MV-4-11 (cell line): ENCODE results near the gene NFILZ.
A peak's percentile ranks its signal among the peaks of the same experiment; 100 is the strongest.

Experiments
- DNase-seq: peaks from one replicate; lab custom pipeline; 2025; lab: John Stamatoyannopoulos, UW

The NFILZ gene, protein sequence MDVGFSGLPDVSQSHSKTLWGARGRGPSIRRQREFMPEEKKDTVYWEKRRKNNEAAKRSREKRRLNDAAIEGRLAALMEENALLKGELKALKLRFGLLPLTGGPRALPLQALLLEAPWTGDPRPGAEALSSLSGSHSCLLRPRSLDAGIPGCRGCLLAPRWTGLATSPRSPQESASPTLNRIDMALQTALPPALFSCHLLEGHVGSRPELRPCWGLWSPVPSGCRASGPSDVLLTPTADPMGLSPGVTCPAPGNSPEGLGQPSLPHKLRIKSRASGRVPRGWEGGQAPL

DNA sequence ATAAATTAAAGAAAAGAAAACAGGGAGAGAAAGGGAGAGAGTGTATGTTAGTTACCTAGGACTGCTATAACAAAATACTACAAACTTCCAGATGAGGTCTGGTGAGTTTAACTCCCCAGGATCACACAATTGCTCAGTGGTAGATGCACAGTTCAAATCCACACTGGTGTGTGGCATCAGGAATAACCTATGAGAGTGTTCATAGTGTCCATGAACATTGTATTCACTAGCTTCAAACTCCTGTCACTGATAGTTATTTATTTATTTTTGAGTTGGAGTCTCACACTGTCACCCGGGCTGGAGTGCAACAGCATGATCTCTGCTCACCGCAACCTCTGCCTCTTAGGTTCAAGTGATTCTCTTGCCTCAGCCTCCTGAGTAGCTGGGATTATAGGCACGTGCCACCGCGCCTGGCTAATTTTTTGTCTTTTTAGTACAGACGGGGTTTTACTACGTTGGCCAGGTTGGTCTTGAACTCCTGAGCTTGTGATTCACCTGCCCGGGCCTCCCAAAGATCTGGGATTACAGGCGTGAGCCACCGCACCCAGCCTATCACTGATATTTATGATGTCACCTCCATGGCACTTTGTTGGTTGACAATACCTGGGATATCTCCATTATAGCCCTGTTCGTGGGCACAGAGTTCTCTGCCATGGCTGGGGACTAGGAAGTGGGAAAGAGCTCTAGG lies at the start of gene NFILZ:
NFILZ (plus strand) TSS at position 638 of the 688 bp plus-strand sequence. CDS start 46,133 bp downstream, outside the sequence.
- DNase-seq: no peak

DNA sequence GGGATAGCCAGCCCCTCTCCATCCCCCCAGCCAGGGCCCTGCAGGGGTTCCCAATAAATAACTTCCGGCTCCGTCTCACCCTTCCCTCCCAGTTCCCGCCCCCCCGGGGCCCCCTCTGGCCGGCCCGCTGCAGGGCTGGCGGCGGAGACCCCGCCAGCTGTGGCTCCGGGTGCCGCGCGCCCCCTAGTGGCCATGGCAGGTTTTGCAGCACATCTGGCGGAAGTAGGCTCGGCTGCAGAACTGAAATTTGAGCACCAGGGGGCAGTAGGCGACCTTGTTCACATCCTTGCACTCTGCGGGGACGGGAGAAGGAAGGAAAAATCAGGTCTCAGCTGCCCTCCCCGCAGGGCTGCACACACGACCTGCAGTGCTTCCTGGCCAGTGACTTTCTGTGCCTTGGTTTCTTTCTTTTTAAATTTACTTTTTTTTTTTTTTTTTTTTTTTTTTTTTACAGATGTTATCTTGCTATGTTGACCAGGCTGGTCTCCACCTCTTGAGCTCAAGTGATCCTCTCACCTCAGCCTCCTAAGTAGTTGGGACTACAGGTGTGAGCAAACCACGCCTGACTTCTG lies 49.6 kb upstream of the NFILZ start:
- DNase-seq: peak; percentile 82

DNA sequence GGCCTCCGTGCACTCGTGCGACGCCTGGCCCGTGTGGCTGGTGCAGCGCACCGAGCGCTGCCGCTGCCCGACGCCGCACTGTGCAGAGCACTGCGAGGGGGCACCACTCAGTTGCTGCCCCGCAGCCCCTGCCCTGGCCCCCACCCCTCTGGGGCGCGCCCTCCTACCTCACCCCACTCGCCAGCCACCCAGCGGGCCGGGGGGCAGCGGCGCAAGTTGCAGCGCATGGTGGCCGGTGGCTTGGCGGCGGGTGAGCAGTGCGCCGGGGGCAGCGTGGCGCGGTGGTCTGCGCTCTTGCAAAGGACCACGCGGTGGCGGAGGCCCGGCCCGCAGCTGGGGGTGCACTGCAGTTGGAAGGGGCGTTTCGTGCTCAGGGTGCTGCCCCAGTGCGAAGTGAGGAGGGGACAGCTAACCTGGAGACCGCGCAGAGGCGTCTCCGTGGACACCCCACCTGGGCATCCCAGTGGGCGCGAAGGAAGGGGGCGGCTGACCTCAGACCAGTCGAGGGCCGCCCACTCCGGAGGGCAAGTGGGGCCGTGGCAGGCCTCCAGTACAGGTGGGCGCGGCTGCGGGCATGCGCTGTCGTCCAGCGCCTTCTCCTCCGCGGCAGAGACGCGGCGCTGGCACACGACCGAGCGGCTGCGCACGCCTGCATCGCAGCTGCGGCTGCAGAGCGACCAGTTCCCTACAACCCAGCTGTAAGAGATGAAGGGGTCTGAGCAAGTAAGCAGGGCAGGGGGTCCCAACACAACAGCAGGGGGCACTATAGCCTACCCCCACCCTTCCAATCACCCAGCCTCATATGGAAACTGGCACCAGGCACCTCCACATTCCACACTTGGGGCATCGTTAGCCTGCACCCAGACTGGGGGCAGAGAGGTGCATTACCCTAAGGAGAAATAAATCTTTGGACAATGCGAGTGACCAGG lies 45.2 kb upstream of the NFILZ start:
- no peak for DNase-seq

DNA sequence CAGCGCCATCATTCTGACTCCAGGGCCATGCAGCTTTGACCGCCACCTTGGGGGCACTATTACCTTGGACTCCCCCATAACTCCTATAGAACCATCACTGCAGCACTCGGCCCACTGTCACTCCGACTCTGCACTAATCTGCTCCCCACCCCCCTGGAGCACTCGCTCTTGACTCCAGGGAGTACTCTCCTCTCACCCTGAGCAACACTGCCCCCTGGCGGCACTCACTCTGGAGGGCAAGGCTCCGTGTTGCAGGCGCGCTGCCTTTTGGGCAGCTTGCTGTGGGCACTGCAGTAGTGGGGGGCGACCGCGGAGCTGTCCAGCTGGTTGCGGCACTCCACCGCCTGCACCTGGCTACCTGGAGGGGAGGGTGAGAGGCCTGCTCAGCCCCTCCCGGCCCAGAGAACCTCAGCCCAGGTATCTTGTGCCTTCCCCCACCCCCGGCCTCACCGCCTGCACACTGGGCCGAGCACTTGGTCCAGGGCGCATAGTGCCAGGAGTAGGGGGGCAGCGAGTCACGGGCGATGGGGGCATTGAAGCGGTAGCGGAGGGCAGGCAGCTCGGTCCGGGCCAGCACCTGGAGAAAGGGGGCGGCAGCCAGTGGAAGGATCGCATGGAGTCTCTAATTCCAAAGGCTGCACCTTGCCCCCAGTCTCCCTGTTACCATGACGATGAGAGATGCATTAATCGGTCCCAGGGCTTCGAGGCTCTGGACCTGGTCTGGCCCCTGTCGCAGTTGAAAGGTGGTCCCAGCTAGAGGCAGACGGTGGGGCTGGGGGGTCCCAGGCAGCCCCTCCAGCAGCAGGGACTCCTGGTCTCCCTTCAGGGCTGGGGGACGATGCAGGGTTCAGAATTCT lies 44.3 kb upstream of the NFILZ start:
- no peak for DNase-seq

DNA sequence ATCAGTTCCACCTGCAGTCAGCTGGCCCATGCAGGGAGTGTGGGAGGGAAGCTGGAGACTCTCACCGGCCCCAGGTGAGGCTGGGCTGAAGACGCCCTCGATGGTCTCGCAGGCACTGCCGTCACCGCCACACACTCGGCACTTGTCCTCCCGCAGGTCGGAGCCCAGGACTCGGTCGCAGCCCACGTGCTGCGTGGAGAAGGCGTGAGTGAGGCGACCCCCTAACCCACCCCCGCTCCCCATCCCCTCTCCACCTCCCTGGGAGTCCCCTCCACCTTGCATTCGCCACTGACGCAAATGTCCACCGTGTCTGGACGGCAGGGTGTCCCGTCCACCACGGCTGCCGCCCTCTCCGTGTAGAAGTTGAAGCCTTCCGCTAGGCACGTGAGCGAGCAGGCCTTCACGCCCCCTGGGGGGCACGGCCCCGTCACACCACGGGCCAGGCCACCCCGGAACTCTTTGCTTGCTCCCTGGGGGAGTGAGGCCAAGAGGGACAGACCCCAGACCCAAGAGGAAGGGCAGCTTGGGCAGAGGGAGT lies 41.2 kb upstream of the NFILZ start:
- no peak for DNase-seq

DNA sequence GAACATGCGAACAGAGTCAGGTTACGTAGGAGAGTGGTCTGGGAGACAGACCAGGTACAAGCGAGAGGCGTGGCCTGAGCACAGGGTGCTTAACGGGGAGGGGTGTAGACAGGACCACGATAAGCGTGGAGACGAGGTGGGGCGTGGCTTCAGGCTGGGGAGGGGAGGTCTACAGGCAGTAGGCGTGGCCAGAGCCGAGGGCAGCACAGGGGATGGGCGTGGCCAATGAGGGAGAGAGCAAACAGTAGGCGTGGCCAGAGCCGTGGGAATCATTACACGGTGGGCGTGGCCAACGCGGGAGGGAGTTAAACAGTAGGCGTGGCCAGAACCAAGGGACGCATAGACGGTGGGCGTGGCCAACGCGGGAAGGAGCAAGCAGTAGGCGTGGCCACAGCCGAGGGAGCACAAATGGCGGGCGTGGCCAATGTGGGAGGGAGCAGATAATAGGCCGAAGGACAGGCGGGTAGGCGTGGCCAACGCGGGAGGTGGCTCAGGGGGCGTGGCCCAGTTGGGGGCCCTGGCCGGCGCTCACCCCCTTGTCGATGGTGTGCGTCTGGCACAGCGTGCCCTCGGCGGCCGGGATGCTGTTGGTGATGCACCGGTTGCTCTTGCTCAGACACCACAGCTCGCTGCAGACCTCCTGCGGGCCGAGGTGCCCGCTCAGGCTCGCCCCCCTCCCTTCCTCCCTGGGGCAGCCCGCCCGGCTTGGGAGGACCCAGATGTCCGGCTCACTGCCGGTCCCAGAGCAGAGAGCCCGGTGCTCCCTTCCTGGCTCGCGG lies 38.0 kb upstream of the NFILZ start:
- peak; percentile 47 for DNase-seq

DNA sequence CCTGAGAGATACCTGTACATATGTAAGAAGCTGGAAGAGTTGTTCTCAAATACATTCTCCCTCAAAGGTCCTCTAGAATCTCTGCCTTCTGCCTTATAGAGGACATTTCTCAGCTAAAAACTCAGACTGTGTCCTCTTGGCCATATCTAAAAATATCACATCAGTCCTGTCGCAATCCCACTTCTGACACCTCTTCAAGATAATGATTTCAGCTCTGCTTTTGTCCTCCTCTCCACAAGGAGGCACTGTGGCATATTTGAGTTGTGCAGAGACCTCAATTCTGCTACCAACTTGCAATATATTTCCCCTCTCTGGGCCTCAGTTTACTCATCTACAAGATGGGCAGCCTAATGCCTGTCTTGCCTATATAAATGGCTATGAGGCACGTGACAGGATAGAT lies 36.5 kb upstream of the NFILZ start:
- peak; percentile 52 for DNase-seq

DNA sequence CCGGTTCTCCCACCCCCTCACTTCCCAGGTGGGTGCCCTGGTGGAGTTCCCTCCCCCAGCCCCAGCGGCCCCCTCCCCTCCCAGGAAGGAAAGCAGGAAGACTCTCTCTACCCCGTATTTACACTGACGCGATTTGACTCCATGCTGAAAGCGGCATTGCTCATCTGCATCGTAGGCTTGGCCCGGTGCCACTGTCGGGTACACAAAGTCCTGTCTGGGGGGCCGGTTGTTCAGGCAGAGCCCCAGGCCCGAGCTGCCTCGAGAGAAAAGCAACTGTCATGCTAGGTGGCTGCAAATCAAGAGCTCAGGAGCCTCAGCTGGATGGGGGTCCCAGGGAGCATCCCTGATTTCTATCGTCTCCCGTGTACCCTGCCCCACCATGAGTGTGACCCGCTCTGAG lies 34.8 kb upstream of the NFILZ start:
- DNase-seq: no peak

DNA sequence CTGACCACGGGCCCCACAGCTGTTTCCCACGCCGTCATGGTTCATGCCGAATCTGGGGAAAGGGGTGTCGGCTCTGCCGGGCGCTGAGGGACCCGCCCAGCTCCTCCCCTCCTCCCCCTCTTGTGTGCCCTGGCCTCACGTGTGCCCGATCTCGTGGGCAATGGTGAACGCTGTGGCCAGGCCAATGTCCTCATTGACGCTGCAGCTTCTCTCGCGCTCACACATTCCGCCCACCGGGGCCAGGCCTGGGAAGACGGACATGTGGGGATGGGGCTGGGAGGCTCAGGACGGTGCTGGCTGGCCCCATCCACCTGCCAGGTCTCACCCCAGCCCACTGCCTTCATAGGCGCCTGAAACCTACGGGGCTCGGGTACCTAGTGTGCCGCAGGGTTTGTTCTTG lies 34.3 kb upstream of the NFILZ start:
- no peak for DNase-seq

DNA sequence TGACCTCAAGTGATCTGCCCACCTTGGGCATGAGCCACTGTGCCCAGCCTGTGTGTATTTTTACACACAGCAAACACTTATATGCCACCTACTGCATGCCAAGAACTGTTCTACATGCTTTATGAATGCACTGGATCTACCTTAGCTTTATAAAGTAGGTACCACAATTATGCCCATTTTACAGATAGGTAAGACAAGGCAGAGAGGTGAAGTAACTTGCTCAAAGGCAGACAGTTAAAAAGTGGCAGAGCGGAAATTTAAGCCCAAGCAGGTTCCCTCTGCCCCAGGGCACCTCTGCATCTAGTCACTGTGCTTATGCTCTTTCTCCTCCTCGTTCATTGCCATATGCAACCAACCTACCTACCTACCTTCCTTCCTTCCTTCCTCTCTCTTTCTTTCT lies 30.4 kb upstream of the NFILZ start:
- no peak for DNase-seq

DNA sequence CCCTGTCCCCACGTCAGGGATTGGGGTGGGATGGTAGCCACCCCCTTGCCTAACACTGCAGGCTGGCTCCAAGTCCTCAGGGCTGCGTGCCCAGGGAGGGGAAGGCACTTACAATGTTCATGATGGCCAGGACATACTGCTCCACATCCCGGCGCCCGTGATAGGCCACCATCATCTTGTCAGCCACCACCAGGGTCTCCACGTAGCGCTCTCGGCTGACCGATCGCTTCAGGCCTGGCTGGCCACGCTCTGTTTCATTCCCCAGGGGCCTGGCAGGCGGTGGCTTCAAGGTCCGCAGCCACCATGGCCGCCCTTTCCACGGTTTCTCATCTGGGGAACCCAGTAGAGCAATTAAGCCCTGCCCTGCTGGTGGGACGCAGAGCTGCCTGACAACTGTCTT lies 29.6 kb upstream of the NFILZ start:
- DNase-seq: no peak

DNA sequence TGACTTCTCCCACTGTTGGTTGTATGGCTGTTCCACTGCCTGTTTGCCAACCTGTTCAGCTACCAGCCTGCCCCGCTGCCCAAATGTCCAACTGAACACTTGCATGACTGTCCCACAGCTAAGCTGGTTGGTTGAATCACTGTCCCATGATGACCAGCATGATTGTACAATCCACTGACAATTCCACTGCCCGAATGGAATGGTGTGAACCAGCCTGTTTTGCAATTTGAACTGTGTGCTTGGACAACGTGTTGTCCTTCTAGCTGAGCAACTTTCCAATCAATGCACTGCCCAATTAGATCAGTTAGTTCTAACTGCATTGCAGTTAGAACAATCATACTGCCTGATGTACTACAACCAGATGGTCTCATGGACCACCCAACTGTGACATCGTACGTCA lies 28.6 kb upstream of the NFILZ start:
- no peak for DNase-seq

DNA sequence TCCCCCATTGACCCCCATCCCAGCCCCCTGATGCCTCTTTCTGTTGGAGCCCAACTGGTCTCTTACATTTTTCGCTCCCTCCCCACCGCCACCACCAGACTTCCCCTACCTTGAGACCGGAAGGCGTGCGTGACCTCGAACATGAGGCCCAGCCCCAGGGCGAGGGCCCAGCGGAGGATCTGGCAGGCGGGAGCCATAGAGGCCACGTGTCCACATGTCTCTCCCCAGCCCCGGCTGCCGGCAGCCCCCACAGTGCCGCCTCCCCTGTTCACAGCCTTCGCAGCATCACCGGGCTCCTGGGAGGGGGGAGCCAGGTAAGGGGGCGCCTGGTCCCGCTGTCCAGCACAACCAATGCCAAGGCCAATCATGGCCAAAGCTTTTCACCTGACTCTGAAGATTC lies 24.9 kb upstream of the NFILZ start:
- DNase-seq: no peak

DNA sequence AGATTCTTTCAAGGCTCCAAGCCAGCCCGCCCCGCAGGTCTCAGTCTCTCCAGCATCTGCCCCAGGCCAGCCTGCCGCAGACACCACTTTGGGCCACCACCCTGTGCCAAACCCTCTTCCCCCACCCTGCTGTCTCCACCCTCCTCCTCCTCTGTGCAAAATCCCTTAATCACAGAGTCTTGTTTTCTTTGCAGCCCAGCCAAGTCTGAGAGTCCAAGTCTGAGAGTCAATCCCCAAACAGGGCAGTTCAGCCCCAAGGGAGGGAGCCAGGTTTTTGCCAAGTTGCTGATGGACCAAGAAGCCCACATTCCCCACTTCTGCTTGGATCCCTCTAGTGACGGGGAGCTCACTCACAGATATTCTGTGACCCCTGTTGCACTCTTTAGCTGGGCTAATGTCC lies 23.0 kb upstream of the NFILZ start:
- DNase-seq: no peak

DNA sequence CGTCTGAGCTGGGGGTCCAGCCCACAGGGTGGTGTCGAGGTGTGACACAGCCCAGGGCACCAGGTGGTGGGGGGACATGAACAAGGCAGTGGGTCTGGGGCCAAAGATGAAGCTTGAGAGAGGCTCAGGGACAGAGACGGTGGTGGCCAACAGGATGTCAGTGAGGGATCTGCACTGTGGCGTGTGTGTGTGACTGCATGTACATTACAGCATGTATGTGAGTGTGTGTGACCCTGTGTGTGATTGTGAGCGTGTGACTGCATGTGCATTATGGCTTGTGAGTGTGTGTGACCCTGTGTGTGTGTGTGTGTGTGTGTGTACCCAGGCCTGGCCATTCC lies 21.5 kb upstream of the NFILZ start:
- DNase-seq: no peak

DNA sequence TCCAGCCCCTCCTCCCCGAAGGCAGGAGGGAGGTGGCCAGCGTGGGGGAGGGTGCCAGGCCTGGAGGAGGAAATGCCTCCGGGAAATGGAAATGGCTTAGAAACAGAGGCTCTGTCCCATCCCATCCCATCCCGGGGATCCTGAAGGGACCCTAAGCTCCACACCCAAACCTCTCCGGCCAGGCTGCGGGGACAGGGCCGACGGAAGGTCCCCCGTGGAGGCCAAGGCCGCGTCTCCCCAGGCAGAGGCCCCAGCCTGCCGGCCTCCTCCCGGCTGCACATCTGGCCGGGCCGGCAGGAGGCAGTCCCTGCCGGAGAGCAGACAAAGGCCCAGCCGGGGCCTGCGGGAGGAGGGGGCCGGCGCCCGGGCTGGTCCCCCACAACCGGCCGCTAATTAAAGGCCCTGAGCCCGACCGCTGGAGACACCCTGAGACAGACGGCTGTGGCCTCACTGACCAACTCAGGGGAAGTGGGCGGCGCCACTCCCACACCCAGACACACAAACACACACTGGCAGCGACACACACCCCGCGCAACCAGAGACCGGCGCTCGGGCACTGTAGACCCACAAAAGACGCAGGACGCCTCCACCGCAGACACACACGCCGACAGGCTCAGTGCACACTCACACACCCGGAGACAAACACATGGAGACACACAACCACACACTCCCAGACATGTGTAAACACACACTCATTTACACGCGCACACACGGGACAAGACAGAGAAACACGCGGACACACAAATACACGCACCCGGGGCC lies 21.0 kb upstream of the NFILZ start:
- DNase-seq: peak; percentile 60

DNA sequence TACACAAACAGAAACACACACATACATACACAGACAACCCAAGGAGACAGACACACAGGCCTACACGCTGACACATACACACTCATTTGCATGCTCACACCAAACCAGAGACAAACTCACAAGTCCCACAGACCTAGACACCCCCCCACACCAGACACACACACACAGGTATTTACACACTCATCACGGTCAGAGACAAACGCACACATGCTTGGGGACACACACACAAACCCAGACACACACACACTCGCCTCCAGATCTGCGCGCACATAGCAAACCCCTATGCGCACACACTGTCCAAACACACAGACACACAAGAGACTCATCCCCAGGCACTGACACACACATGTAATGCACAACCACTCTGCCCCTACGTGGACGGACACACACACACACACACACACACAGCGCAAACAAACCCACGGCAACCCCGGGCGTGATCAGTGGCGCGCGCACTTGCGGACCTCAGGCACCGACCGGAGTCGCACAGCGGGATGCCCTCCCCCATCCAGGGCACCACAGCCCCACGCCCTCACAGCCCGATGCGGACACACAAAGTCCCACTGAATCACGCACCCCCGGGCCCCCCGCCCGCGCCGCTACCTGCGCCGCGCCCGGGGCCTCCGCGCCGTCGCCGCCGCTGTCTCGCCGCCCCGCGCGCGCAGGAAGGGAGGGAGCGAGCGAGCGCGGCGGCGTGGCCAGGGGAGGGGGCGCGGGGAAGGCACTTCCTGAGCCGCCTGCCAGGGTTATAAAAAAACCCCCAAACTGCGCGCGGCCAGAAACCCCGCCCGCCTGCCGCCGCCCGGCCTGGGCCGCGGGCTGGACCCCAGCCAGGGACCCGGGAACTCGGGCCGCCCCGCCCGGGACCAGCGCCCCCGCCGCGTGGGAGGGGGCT lies 20.1 kb upstream of the NFILZ start, which contains the start of gene ADAMTS10:
ADAMTS10 (minus strand) TSS at position 675 of the 895 bp plus-strand sequence. CDS start 5,005 bp downstream, outside the sequence.
- no peak for DNase-seq

DNA sequence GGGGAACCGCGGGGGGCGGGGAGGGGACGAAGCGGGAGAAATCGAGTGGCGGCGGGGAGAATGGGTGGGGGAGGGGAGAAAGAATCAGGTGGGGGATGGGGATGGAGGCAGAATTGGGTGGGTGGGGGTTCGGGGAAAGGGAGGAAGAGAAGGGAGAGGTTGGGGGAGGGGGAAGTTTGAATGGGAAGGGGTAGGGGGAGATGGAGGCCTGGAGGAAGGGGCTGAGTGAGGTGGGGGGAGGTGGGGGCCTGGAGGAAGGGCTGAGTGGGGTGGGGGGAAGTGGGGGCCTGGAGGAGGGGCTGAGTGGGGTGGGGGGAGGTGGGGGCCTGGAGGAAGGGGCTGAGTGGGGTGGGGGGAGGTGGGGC lies 19.5 kb upstream of the NFILZ start:
- DNase-seq: no peak
